H1 (cell line): ENCODE data around the gene TTC28. TPM values are rescaled to one million over a fixed set of nuclear protein-coding genes. Genes with fewer than 3 reads are reported as not detected.

Experiments used
- CHD7 ChIP-seq: fragments of 300-600 bp; sonication (generic); IDR thresholded peaks from 2 replicates; pipeline ENCODE4 v1.7.1; 2012; ENCODE audit warnings: low read length, moderate library complexity, mild to moderate bottlenecking, inconsistent platforms; ENCODE audit not compliant: insufficient replicate concordance
- CTCF ChIP-seq, 3 experiments: IDR thresholded peaks; 1 replicate in 2 of 3; 2 replicates in 1 of 3; pipeline versions ENCODE4 v1.5.1 to v1.6.1; 2011; ENCODE audit warnings: low read length in 3 of 3, mild to moderate bottlenecking in 3 of 3, inconsistent platforms in 2 of 3, low read depth in 1 of 3, moderate library complexity in 1 of 3; ENCODE audit not compliant: insufficient read depth in 1 of 3; ENCODE audit errors: control extremely low read depth in 1 of 3
- FOSL1 ChIP-seq: IDR thresholded peaks from 2 replicates; pipeline ENCODE4 v1.6.1; 2011; ENCODE audit warnings: mild to moderate bottlenecking, low read depth, low read length, moderate library complexity; ENCODE audit not compliant: insufficient read depth
- GTF2F1 ChIP-seq: IDR thresholded peaks from 2 replicates; pipeline ENCODE4 v1.6.1; 2012; ENCODE audit warnings: low read depth, low read length, improper control_type of control experiment, borderline replicate concordance
- KDM1A ChIP-seq: fragments of 200-600, 300-600 bp; sonication (generic); IDR thresholded peaks from 2 replicates; pipeline ENCODE4 v1.7.1; 2016; ENCODE audit warnings: mild to moderate bottlenecking, low read length, borderline replicate concordance
- MAFK ChIP-seq: IDR thresholded peaks from 2 replicates; pipeline ENCODE4 v1.6.1; 2012; ENCODE audit warnings: low read depth, mild to moderate bottlenecking, improper control_type of control experiment, low read length
- PHF8 ChIP-seq: fragments of 200-600 bp; sonication (generic); conservative IDR thresholded peaks from 2 replicates; pipeline ENCODE4 v1.7.1; 2012; ENCODE audit warnings: low read depth, mild to moderate bottlenecking, inconsistent platforms, low read length, moderate library complexity
- RNF2 ChIP-seq: fragments of 200-900, 300-1000 bp; sonication (generic); IDR thresholded peaks from 2 replicates; pipeline ENCODE4 v1.7.1; 2016; ENCODE audit warnings: borderline replicate concordance, low read depth, mild to moderate bottlenecking, antibody characterized with exemption, low read length; ENCODE audit not compliant: poor library complexity, severe bottlenecking; ENCODE audit errors: missing control alignments
- SP1 ChIP-seq: IDR thresholded peaks from 2 replicates; pipeline ENCODE4 v1.6.1; 2011; ENCODE audit warnings: low read depth, low read length
- polyA plus RNA-seq, 7 experiments: library from polyadenylated mRNA; depleted of rRNA in 3 of 7; stranded (reverse) in 5 of 7; unstranded in 2 of 7; fragments of >200 nt in 5 of 7; fragments of 200-250 nt in 2 of 7; gene quantifications; 1 replicate in 5 of 7; 2 replicates in 1 of 7; 4 replicates in 1 of 7; pipeline versions ENCODE4 v1.2.1 to v1.2.3, GENCODE V29; 2011 to 2013; ENCODE audit warnings: missing spikeins in 2 of 7, mixed read lengths in 2 of 7
- total RNA-seq: library from RNA; stranded (reverse); fragmentation: NEBNext Ultra II Directional; extraction: Animal tissue kit (Norgen Biotek cat#: 25700); gene quantifications from 2 replicates; pipeline ENCODE4 v1.2.1, GENCODE V29; 2021

The TTC28 gene
- total and polyA plus RNA-seq, 2 of the 8 experiments (the other 6 are each of a cell fraction or from before 2014, with no cell fraction given) = 2.6 to 12.6 TPM

GRCh38 chr22:28576162-28576561 lies 103.5 kb downstream of the TTC28 start (continued):
- TF ChIP-seq CHD7 = no peak
- TF ChIP-seq RNF2 = no peak
- no peak for TF ChIP-seq SP1
- no peak for TF ChIP-seq KDM1A
- no peak for TF ChIP-seq PHF8
- no peak for TF ChIP-seq GTF2F1
- TF ChIP-seq FOSL1 = no peak
- no peak for TF ChIP-seq MAFK
- TF ChIP-seq CTCF (IDR thresholded peaks at IDR 0.05; ENCODE audit: control extremely low read depth in 1 of 3, insufficient read depth in 1 of 3, low read depth in 1 of 3, low read length in 3 of 3) = no peak
